Endodermal cell (in vitro differentiated cells): ENCODE data around the gene SNRPD2. TPM values are rescaled to one million over a fixed set of nuclear protein-coding genes. Genes with fewer than 3 reads are reported as not detected.

Experiments
- DNase-seq: peaks from one replicate; pipeline ENCODE4 v3.0.0-alpha.2; 2017
- H3K27ac ChIP-seq: 2 replicates; pipeline ENCODE4 v1.5.1; 2013; ENCODE audit warnings: mild to moderate bottlenecking, low read depth, low read length, moderate library complexity
- H3K27me3 ChIP-seq: 2 replicates; pipeline ENCODE4 v1.6.1; 2013; ENCODE audit warnings: mild to moderate bottlenecking, low read length, moderate library complexity; ENCODE audit not compliant: insufficient read depth, control insufficient read depth, poor library complexity, severe bottlenecking
- H3K36me3 ChIP-seq: 2 replicates; pipeline ENCODE4 v1.7.0; 2013; ENCODE audit warnings: mild to moderate bottlenecking, low read length, moderate library complexity; ENCODE audit not compliant: control insufficient read depth, insufficient read depth
- H3K4me1 ChIP-seq: one replicate; pipeline ENCODE4 v1.7.0; 2013; ENCODE audit warnings: low read length; ENCODE audit not compliant: control insufficient read depth, insufficient read depth
- H3K4me3 ChIP-seq: 2 replicates; pipeline ENCODE4 v1.5.1; 2013; ENCODE audit warnings: mild to moderate bottlenecking, low read length, moderate library complexity
- H3K9ac ChIP-seq: 2 replicates; pipeline ENCODE4 v1.6.1; 2013; ENCODE audit warnings: mild to moderate bottlenecking, low read length, moderate library complexity; ENCODE audit not compliant: poor library complexity, severe bottlenecking; ENCODE audit errors: extremely low read depth
- H3K9me3 ChIP-seq: 2 replicates; pipeline ENCODE4 v1.6.1; 2013; ENCODE audit warnings: mild to moderate bottlenecking, low read length, moderate library complexity; ENCODE audit not compliant: control insufficient read depth
- H3K27ac Mint-ChIP-seq: 2 replicates; pipeline ENCODE4 v1.8.0; 2020; ENCODE audit warnings: mixed read lengths
- H3K27me3 Mint-ChIP-seq: 2 replicates; pipeline ENCODE4 v1.8.0; 2021; ENCODE audit warnings: mild to moderate bottlenecking, mixed read lengths; ENCODE audit not compliant: insufficient read depth
- H3K36me3 Mint-ChIP-seq: 2 replicates; pipeline ENCODE4 v1.8.0; 2020; ENCODE audit warnings: low read depth, mixed read lengths
- H3K4me1 Mint-ChIP-seq: 2 replicates; pipeline ENCODE4 v1.8.0; 2020; ENCODE audit warnings: mixed read lengths
- H3K4me3 Mint-ChIP-seq: 2 replicates; pipeline ENCODE4 v1.8.0; 2020; ENCODE audit warnings: mild to moderate bottlenecking, moderate library complexity, mixed read lengths
- H3K9me3 Mint-ChIP-seq: 2 replicates; pipeline ENCODE4 v1.8.0; 2020; ENCODE audit warnings: mild to moderate bottlenecking, mixed read lengths
- WGBS, 2 experiments: methylation state at CpG; one replicate each; pipeline versions ENCODE4 v1.1.5 to v1.1.7; 2013; ENCODE audit warnings: missing lambda C conversion rate in 2 of 2, mixed read lengths in 1 of 2; ENCODE audit not compliant: insufficient coverage in 1 of 2, insufficient read length in 1 of 2; 5-methylcytosine and 5-hydroxymethylcytosine counted together
- total RNA-seq, 2 donors: library from RNA; stranded (reverse); fragmentation: NEBNext Ultra II Directional in 1 of 2; extraction: Animal tissue kit (Norgen Biotek cat#: 25700) in 1 of 2; gene quantifications; 2 replicates in 1 of 2; 3 replicates in 1 of 2; pipeline ENCODE4 v1.2.1, GENCODE V29; 2021
- TF ChIP-seq, protein P1 (sequence below): fragments of 200-600 bp; sonication (generic); conservative IDR thresholded peaks from 2 replicates; pipeline ENCODE4 v1.5.0; 2021; ENCODE audit warnings: antibody characterized with exemption, mild to moderate bottlenecking

Gene SNRPD2
- total RNA-seq, 2 donors from 2014 or later = 644 to 654 TPM

DNA sequence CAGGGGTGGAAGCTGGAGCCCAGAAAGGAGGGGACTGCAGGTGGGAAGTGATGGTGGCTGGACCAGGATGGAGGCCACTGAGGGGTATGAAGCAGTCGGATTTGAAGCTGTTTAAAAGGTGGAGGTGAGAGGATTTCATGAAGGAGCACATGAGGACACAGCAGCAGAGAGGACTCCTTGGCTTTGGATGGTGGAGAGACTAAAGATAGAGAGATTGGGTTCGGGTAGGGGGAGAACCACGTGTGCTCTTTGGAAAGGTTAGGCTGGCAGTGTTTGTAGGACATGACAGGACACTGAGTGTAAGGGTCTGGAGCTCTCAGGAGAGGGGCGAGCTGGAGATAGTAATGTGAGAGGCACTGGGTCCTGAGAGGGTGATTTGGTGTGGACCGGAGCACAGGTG, 8.8 kb downstream of the SNRPD2 start:
- H3K9ac ChIP-seq = no peak overlapping the region
- no peak overlapping the region for H3K4me3 ChIP-seq
- Mint-ChIP-seq H3K27ac (peak overlapping the region; percentile 8), H3K4me3 (no peak overlapping the region), H3K36me3 (peaks cover 35% of the 10 kb centered on the region), H3K4me1 (no peaks in the 10 kb centered on the region), H3K27me3 (peaks cover 24% of the 10 kb centered on the region), H3K9me3 (no peaks in the 10 kb centered on the region)
- no peak for DNase-seq
- H3K27me3 ChIP-seq = no peaks in the 10 kb centered on the region
- peaks cover 34% of the 10 kb centered on the region for H3K36me3 ChIP-seq
- 63 to 88% methylated on average over 2 to 5 of the region's 5 CpGs for WGBS, 2 experiments
- H3K9me3 ChIP-seq = no peaks in the 10 kb centered on the region
- H3K27ac ChIP-seq = no peak overlapping the region
- H3K4me1 ChIP-seq = no peaks in the 10 kb centered on the region
- TF ChIP-seq, protein P1, sequence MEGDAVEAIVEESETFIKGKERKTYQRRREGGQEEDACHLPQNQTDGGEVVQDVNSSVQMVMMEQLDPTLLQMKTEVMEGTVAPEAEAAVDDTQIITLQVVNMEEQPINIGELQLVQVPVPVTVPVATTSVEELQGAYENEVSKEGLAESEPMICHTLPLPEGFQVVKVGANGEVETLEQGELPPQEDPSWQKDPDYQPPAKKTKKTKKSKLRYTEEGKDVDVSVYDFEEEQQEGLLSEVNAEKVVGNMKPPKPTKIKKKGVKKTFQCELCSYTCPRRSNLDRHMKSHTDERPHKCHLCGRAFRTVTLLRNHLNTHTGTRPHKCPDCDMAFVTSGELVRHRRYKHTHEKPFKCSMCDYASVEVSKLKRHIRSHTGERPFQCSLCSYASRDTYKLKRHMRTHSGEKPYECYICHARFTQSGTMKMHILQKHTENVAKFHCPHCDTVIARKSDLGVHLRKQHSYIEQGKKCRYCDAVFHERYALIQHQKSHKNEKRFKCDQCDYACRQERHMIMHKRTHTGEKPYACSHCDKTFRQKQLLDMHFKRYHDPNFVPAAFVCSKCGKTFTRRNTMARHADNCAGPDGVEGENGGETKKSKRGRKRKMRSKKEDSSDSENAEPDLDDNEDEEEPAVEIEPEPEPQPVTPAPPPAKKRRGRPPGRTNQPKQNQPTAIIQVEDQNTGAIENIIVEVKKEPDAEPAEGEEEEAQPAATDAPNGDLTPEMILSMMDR = no peak

GRCh38 chr19:45682117-45682516, 9.6 kb downstream of the SNRPD2 start:
- Mint-ChIP-seq H3K9me3 (no peaks in the 10 kb centered on the region), H3K27me3 (peaks cover 28% of the 10 kb centered on the region), H3K4me3 (peak overlapping the region; percentile 39), H3K36me3 (peaks cover 27% of the 10 kb centered on the region), H3K27ac (no peak overlapping the region), H3K4me1 (no peaks in the 10 kb centered on the region)
- Histone ChIP-seq H3K4me3 (no peak overlapping the region), H3K27me3 (no peaks in the 10 kb centered on the region), H3K27ac (no peak overlapping the region), H3K36me3 (peaks cover 26% of the 10 kb centered on the region), H3K4me1 (no peaks in the 10 kb centered on the region), H3K9me3 (no peaks in the 10 kb centered on the region), H3K9ac (no peak overlapping the region)
- 88 to 89% methylated on average over 8 of the region's 8 CpGs for WGBS, 2 experiments
- DNase-seq = no peak
- TF ChIP-seq, protein P1 = no peak

GRCh38 chr19:45681391-45682015, 10.2 kb downstream of the SNRPD2 start:
- TF ChIP-seq, protein P1 = peak; percentile 100
- DNase-seq = peak; percentile 98
- Histone ChIP-seq H3K4me1 (no peaks in the 10 kb centered on the region), H3K9me3 (no peaks in the 10 kb centered on the region), H3K4me3 (no peak overlapping the region), H3K27ac (no peak overlapping the region), H3K36me3 (peaks cover 22% of the 10 kb centered on the region), H3K27me3 (no peaks in the 10 kb centered on the region), H3K9ac (no peak overlapping the region)
- no peak overlapping the region for H3K27ac Mint-ChIP-seq
- no peaks in the 10 kb centered on the region for H3K9me3 Mint-ChIP-seq
- peaks cover 22% of the 10 kb centered on the region for H3K36me3 Mint-ChIP-seq
- peak overlapping the region; percentile 39 for H3K4me3 Mint-ChIP-seq
- no peaks in the 10 kb centered on the region for H3K4me1 Mint-ChIP-seq
- WGBS, 2 experiments = 12 to 20% methylated on average over 28 to 51 of the region's 51 CpGs
- peaks cover 31% of the 10 kb centered on the region for H3K27me3 Mint-ChIP-seq
